Left ventricle myocardium inferior (tissue), 1 donor: Measurements from ENCODE around the gene RXRG. TPM values are rescaled to one million over a fixed set of nuclear protein-coding genes. Genes with fewer than 3 reads are reported as not detected.

Source experiments
- DNase-seq: peaks from one replicate; pipeline ENCODE4 v3.0.0-alpha.2; 2020
- H3K27ac ChIP-seq: fragments of 200-600 bp; replicated peaks from 2 replicates; pipeline ENCODE4 v1.8.0; 2021
- H3K27me3 ChIP-seq: fragments of 200-600 bp; 2 replicates; pipeline ENCODE4 v1.8.0; 2021; ENCODE audit warnings: low read depth
- H3K36me3 ChIP-seq: fragments of 200-600 bp; 2 replicates; pipeline ENCODE4 v1.8.0; 2021
- H3K4me1 ChIP-seq: fragments of 200-600 bp; 2 replicates; pipeline ENCODE4 v1.8.0; 2021
- H3K4me3 ChIP-seq: fragments of 200-600 bp; 2 replicates; pipeline ENCODE4 v1.8.0; 2021; ENCODE audit warnings: mild to moderate bottlenecking, moderate library complexity
- H3K9me3 ChIP-seq: fragments of 200-600 bp; replicated peaks from 2 replicates; pipeline ENCODE4 v1.8.0; 2021
- CTCF ChIP-seq: fragments of 200-600 bp; IDR thresholded peaks from 2 replicates; pipeline ENCODE4 v1.8.0; 2021; ENCODE audit warnings: antibody characterized with exemption, mild to moderate bottlenecking, borderline replicate concordance
- intact Hi-C: fragments of 100-400 bp; cut with micrococcal nuclease; formaldehyde crosslinking; loops from one replicate; pipeline ENCODE4 v1.11.0; 2022
- total RNA-seq: library from RNA; stranded (reverse); fragmentation: NEBNext Ultra II Directional; extraction: Animal tissue kit (Norgen Biotek cat#: 25700); gene quantifications from one replicate; pipeline ENCODE4 v1.2.1, GENCODE V29; 2021
- donor health status: DM: no; HTN: yes; CAD: no; lungs with severe emphysema.

Gene RXRG
- total RNA-seq, 1 donor from 2014 or later, result 9.3 TPM

GRCh38 chr1:165352442-165353293, 92.3 kb downstream of the RXRG start:
- peaks cover 46% of the 10 kb centered on the region for H3K4me1 ChIP-seq
- intact Hi-C loops, result no loop called here
- H3K27ac ChIP-seq, result no peak overlapping the region
- peak overlapping the region; percentile 29 for H3K4me3 ChIP-seq
- TF ChIP-seq CTCF, result no peak
- no peaks in the 10 kb centered on the region for H3K9me3 ChIP-seq
- H3K27me3 ChIP-seq, result peaks cover 100% of the 10 kb centered on the region
- H3K36me3 ChIP-seq, result no peaks in the 10 kb centered on the region
- DNase-seq, result no peak

- TF ChIP-seq CTCF, result no peak
- H3K4me3 ChIP-seq, result no peak overlapping the region
- intact Hi-C loops, result no loop called here
These were observed 93.0 kb downstream of the RXRG start for GRCh38 chr1:165351863-165352441.

More at GRCh38 chr1:165351863-165352441, 93.0 kb downstream of the RXRG start:
- Histone ChIP-seq H3K27me3 (peaks cover 100% of the 10 kb centered on the region), H3K9me3 (no peaks in the 10 kb centered on the region), H3K36me3 (no peaks in the 10 kb centered on the region), H3K27ac (no peak overlapping the region), H3K4me1 (peaks cover 46% of the 10 kb centered on the region)
- no peak for DNase-seq

Other genes starting within 250 kb of the RXRG start
- 0.11 TPM for gene LMX1A, start 88.4 kb downstream of the RXRG start, total RNA-seq
- gene LRRC52, start 98.9 kb upstream of the RXRG start, total RNA-seq, result 1.8 TPM
- gene MGST3, start 186.1 kb upstream of the RXRG start, total RNA-seq, result 718 TPM